HCT116 (cell line): Measurements from ENCODE around the gene ZWINT. TPM values are rescaled to one million over a fixed set of nuclear protein-coding genes. Genes with fewer than 3 reads are reported as not detected.

Experiments
- ATAC-seq: fragments of 200-7000 bp; cut with Tn5 transposase; 2 replicates; pipeline ENCODE4 v1.9.1; 2020; ENCODE audit warnings: mild to moderate bottlenecking, moderate library complexity
- BruUV-seq: library from RNA; stranded (reverse); fragments of 400-500 nt; replicated peaks from 2 replicates; lab custom pipeline; 2021; lab: Mats Ljungman, UMichigan
- CTCF ChIA-PET: fragments of 300-600 bp; sonication (Branson Sonifier 250); formaldehyde crosslinking; loops from one replicate; lab custom pipeline; 2021; ENCODE audit warnings: antibody characterized with exemption; lab: Charles Lee
- POLR2A ChIA-PET: fragments of 300-600, 350-600 bp; sonication (Branson Sonifier 250); formaldehyde crosslinking; loops from one replicate; lab custom pipeline; 2021; ENCODE audit warnings: antibody characterized with exemption; lab: Charles Lee
- RAD21 ChIA-PET, 2 experiments: fragments of 300-600 bp; sonication (Branson Sonifier 250); formaldehyde crosslinking; loops; one replicate each; lab custom pipeline; 2023; ENCODE audit warnings: low total read pairs in 2 of 2; ENCODE audit not compliant: uncharacterized antibody in 2 of 2, unreplicated experiment in 2 of 2, low non-redundant PET in 1 of 2; lab: Charles Lee
- DNase-seq: peaks from one replicate; pipeline ENCODE4 v3.0.0-alpha.2; 2010; ENCODE audit warnings: low read depth, low spot score
- H2AFZ ChIP-seq: fragments of 200-600 bp; shearing (Covaris generic), sonication (generic); 2 replicates; pipeline ENCODE4 v1.6.1; 2017; ENCODE audit warnings: low read depth, mixed run types, mixed read lengths, antibody characterized with exemption, low read length; ENCODE audit not compliant: poor library complexity, severe bottlenecking
- H3K27ac ChIP-seq: 2 replicates; pipeline ENCODE4 v1.5.1; 2012; ENCODE audit warnings: low read depth, low read length
- H3K27me3 ChIP-seq: fragments of 200-600 bp; sonication (generic); 2 replicates; pipeline ENCODE4 v1.6.1; 2016; ENCODE audit warnings: mixed run types, low read length, mixed read lengths; ENCODE audit not compliant: insufficient read depth
- H3K36me3 ChIP-seq, 2 experiments: fragments of 200-500 bp in 1 of 2; fragments of 200-600 bp in 1 of 2; sonication (Bioruptor generic) in 1 of 2; sonication (generic) in 1 of 2; 2 replicates each; pipeline versions ENCODE4 v1.5.1 to v1.6.1; 2014 to 2016; ENCODE audit warnings: low read length in 2 of 2, inconsistent platforms in 1 of 2, mixed read lengths in 1 of 2, mixed run types in 1 of 2; ENCODE audit not compliant: insufficient read depth in 2 of 2, control insufficient read depth in 1 of 2
- H3K4me1 ChIP-seq, 2 experiments: fragments of 200-600 bp in 1 of 2; sonication (generic) in 1 of 2; 2 replicates each; pipeline versions ENCODE4 v1.5.1 to v1.6.1; 2012 to 2017; ENCODE audit warnings: low read length in 2 of 2, inconsistent platforms in 1 of 2, mild to moderate bottlenecking in 1 of 2, mixed read lengths in 1 of 2, mixed run types in 1 of 2, moderate library complexity in 1 of 2; ENCODE audit not compliant: insufficient read depth in 2 of 2, control insufficient read depth in 1 of 2
- H3K4me2 ChIP-seq: fragments of 200-600 bp; sonication (generic); 2 replicates; pipeline ENCODE4 v1.6.1; 2017; ENCODE audit warnings: mixed run types, low read length, mixed read lengths
- H3K4me3 ChIP-seq, 2 experiments: fragments of 200-600 bp in 1 of 2; sonication (generic) in 1 of 2; replicated peaks in 1 of 2; 2 replicates each; pipeline ENCODE4 v1.5.1; 2011 to 2016; ENCODE audit warnings: low read length in 2 of 2, control low read depth in 1 of 2, low read depth in 1 of 2, mild to moderate bottlenecking in 1 of 2, mixed read lengths in 1 of 2, mixed run types in 1 of 2
- H3K79me2 ChIP-seq: fragments of 200-600 bp; sonication (generic); 2 replicates; pipeline ENCODE4 v1.6.1; 2017; ENCODE audit warnings: mild to moderate bottlenecking, mixed run types, low read length, moderate library complexity, mixed read lengths; ENCODE audit not compliant: insufficient read depth
- H3K9ac ChIP-seq: fragments of 200-600 bp; sonication (generic); 2 replicates; pipeline ENCODE4 v1.6.1; 2016; ENCODE audit warnings: low read length, mixed read lengths
- H3K9me2 ChIP-seq: fragments of 200-600 bp; sonication (generic), shearing (Covaris generic); 2 replicates; pipeline ENCODE4 v1.6.1; 2017; ENCODE audit warnings: mixed run types, mild to moderate bottlenecking, moderate library complexity; ENCODE audit not compliant: insufficient read depth
- H3K9me3 ChIP-seq, 2 experiments: fragments of 200-500 bp in 1 of 2; fragments of 200-600 bp in 1 of 2; sonication (Bioruptor generic) in 1 of 2; sonication (generic) in 1 of 2; 2 replicates each; pipeline ENCODE4 v1.6.1; 2014 to 2017; ENCODE audit warnings: low read length in 2 of 2, mixed read lengths in 2 of 2, inconsistent platforms in 1 of 2, low read depth in 1 of 2, mild to moderate bottlenecking in 1 of 2, mixed run types in 1 of 2, moderate library complexity in 1 of 2; ENCODE audit not compliant: control insufficient read depth in 1 of 2, insufficient read depth in 1 of 2
- H4K20me1 ChIP-seq: fragments of 200-600 bp; sonication (generic), shearing (Covaris generic); 2 replicates; pipeline ENCODE4 v1.6.1; 2017; ENCODE audit warnings: mixed run types, mild to moderate bottlenecking, moderate library complexity; ENCODE audit not compliant: insufficient read depth
- EZH2 ChIP-seq: fragments of 200-600 bp; sonication (generic); IDR thresholded peaks from 2 replicates; pipeline ENCODE4 v1.6.1; 2017; ENCODE audit warnings: antibody characterized with exemption, mixed run types
- EZH2phosphoT487 ChIP-seq: fragments of 200-600 bp; IDR thresholded peaks from 2 replicates; pipeline ENCODE4 v1.6.1; 2018; ENCODE audit warnings: antibody characterized with exemption, borderline replicate concordance
- FOSL1 ChIP-seq: IDR thresholded peaks from 2 replicates; pipeline ENCODE4 v1.6.1; 2012; ENCODE audit warnings: low read depth
- JUND ChIP-seq: IDR thresholded peaks from 2 replicates; pipeline ENCODE4 v1.6.1; 2012
- RAD21 ChIP-seq: IDR thresholded peaks from 2 replicates; pipeline ENCODE4 v1.6.1; 2012; ENCODE audit warnings: low read depth, mild to moderate bottlenecking
- SP1 ChIP-seq: IDR thresholded peaks from 2 replicates; pipeline ENCODE4 v1.6.1; 2012; ENCODE audit warnings: low read depth
- TCF7L2 ChIP-seq: IDR thresholded peaks from 2 replicates; pipeline ENCODE4 v1.7.0; 2011; ENCODE audit warnings: borderline replicate concordance, inconsistent platforms; ENCODE audit not compliant: insufficient read depth, insufficient read length; ENCODE audit errors: extremely low read depth
- YY1 ChIP-seq: IDR thresholded peaks from 2 replicates; pipeline ENCODE4 v1.6.1; 2011; ENCODE audit warnings: low read length, low read depth, moderate library complexity, mild to moderate bottlenecking; ENCODE audit not compliant: insufficient replicate concordance; ENCODE audit errors: extremely low read depth
- intact Hi-C: fragments of 100-400 bp; cut with micrococcal nuclease; formaldehyde crosslinking; loops from 2 replicates; pipeline ENCODE4 v1.10.0; 2022
- total RNA-seq: library from RNA; stranded (reverse); gene quantifications from one replicate; pipeline ENCODE4 v1.2.1, GENCODE V29; 2021; ENCODE audit not compliant: unreplicated experiment

The ZWINT gene
- total RNA-seq, 1 experiment from 2014 or later = 64.5 TPM

GRCh38 chr10:56360967-56361612 is at the start of gene ZWINT (continued):
- TF ChIP-seq SP1 (peak; percentile 95), JUND (no peak), EZH2 (no peak), EZH2phosphoT487 (no peak), TCF7L2 (peak; percentile 98), FOSL1 (no peak)

GRCh38 chr10:56383806-56384205 is 22.7 kb upstream of the ZWINT start:
- TF ChIP-seq EZH2phosphoT487 (no peak), EZH2 (no peak), YY1 (no peak), RAD21 (no peak)

More at GRCh38 chr10:56383806-56384205, 22.7 kb upstream of the ZWINT start:
- no peak overlapping the region for H3K4me3 ChIP-seq
- intact Hi-C loops = no loop called here
- no peaks in the 10 kb centered on the region for H3K9me3 ChIP-seq
- DNase-seq = no peak
- ATAC-seq = no peak
- H3K9ac ChIP-seq = no peak overlapping the region
- H3K27ac ChIP-seq = no peak overlapping the region
- no peaks in the 10 kb centered on the region for H3K4me1 ChIP-seq
- ChIA-PET POLR2A (no interaction called here), RAD21 (no interaction called here), CTCF (no interaction called here)
- no peaks in the 10 kb centered on the region for H3K79me2 ChIP-seq
- H4K20me1 ChIP-seq = no peaks in the 10 kb centered on the region
- H3K36me3 ChIP-seq = no peaks in the 10 kb centered on the region
- no peaks in the 10 kb centered on the region for H3K9me2 ChIP-seq
- BruUV-seq = no TSS peak
- H3K4me2 ChIP-seq = no peak overlapping the region
- H3K27me3 ChIP-seq = no peaks in the 10 kb centered on the region
- no peak overlapping the region for H2AFZ ChIP-seq
